ENCODE data around the gene ZSWIM8. TPM values are rescaled to one million over a fixed set of nuclear protein-coding genes. Genes with fewer than 3 reads are reported as not detected.
A peak's percentile ranks its signal among the peaks of the same experiment; 100 is the strongest.
"Not testable (repeated sequence)": the region's sequence is repeated elsewhere in the genome, so short reads cannot be mapped to it uniquely, and the experiment has no call there.

The ZSWIM8 gene
- total RNA-seq, 1 donor from 2014 or later, result 46.2 TPM

DNA sequence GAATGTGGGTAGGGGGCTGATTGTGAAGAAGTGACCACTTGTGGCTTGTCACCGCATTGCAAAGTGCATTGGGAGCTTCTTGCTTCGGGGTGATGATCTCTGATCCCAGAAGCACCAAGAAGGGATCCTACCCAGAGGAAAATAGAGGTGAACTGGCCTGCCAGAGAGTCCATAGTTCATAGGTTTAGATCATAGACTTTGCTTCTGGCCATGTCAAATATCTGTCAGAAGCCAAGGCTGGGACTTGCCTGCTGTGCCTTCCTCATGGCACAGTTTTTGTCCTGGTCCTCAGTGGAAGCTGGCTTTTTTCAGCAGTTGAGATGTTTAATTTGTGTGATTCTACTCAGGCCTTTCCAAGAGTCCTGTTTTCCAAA, 1.1 kb downstream of the ZSWIM8 start:
- H3K4me3 ChIP-seq, result peak overlapping the region; percentile 93
- DNase-seq, result no peak
- H3K36me3 ChIP-seq, result peaks cover 26% of the 10 kb centered on the region
- H3K27me3 ChIP-seq (ENCODE audit: low read depth), result no peaks in the 10 kb centered on the region
- TF ChIP-seq, protein P1, sequence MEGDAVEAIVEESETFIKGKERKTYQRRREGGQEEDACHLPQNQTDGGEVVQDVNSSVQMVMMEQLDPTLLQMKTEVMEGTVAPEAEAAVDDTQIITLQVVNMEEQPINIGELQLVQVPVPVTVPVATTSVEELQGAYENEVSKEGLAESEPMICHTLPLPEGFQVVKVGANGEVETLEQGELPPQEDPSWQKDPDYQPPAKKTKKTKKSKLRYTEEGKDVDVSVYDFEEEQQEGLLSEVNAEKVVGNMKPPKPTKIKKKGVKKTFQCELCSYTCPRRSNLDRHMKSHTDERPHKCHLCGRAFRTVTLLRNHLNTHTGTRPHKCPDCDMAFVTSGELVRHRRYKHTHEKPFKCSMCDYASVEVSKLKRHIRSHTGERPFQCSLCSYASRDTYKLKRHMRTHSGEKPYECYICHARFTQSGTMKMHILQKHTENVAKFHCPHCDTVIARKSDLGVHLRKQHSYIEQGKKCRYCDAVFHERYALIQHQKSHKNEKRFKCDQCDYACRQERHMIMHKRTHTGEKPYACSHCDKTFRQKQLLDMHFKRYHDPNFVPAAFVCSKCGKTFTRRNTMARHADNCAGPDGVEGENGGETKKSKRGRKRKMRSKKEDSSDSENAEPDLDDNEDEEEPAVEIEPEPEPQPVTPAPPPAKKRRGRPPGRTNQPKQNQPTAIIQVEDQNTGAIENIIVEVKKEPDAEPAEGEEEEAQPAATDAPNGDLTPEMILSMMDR (IDR thresholded peaks at IDR 0.05; ENCODE audit: borderline replicate concordance), result no peak
- peaks cover 67% of the 10 kb centered on the region for H3K4me1 ChIP-seq
- intact Hi-C loops (cut with micrococcal nuclease), result no loop called here
- H3K27ac ChIP-seq (replicated peaks), result peak overlapping the region; percentile 95
- H3K9me3 ChIP-seq (replicated peaks), result no peaks in the 10 kb centered on the region

DNA sequence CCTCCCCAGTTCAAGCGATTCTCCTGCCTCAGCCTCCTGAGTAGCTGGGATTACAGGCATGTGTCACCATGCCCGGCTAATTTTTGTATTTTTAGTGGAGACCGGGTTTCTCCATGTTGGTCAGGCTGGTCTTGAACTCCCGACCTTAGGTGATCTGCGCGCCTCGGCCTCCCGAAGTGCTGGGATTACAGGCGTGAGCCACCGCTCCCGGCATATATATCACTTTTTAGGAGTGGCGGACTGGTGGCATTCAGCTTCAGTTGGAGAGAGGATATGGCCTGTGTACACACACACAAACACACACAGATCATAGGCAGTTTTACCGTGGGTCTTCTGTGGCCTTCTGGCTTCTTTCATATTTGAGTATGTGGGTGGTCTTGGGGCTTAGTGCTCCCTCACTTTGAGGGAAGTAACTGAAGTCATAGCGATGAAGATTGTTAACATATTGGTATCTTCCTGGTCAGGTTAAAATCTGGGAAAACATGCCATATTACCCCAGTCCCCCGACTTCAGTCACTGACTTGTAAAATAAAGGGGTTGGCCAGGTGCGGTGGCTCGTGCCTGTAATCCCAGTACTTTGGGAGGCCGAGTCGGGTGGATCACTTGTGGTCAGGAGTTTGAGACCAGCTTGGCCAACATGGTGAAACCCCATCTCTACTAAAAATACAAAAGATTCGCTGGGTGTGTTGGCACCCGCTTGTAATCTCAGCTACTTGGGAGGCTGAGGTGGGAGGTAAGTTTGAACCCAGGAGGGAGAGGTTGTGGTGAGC, 1.8 kb downstream of the ZSWIM8 start:
- H3K9me3 ChIP-seq (replicated peaks); DNase-seq; H3K27ac ChIP-seq (replicated peaks); H3K27me3 ChIP-seq (ENCODE audit: low read depth); intact Hi-C loops (cut with micrococcal nuclease): not testable (repeated sequence)
- Histone ChIP-seq H3K4me1 (peaks cover 64% of the 10 kb centered on the region), H3K4me3 (peak overlapping the region; percentile 93), H3K36me3 (peaks cover 33% of the 10 kb centered on the region)

DNA sequence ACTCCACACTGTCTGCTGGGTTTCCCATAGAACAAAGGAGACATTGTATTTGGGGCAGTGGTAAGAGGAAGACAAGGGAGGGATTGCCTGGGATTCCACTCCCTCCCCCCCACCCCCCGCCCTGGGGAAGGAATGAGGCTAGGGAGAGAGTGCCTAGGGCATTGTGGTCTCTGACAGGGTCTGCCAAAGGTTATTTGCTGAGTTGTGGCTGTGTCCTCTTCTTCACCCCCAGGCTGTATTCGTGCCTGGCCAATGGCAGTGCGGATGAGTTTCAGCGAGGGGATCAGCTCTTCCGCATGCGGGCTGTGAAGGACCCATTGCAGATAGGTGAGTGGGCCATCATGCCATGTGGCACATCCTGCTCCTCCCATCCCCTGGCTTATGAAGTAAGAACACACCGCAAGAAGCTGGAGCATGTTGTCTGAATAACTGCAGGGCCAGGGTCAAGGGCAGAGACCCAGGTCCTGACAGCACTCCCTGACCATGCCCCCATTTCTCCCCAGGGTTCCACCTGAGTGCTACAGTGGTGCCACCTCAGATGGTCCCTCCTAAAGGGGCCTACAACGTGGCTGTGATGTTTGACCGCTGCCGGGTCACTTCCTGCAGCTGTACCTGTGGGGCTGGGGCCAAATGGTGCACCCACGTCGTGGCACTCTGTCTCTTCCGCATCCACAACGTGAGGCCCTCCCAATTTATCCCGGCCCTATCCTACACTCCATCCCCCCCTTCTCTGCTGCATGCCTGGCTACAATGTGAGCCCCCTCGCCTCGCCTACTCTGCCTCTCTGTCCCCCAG, 3.7 kb downstream of the ZSWIM8 start:
- intact Hi-C loops (cut with micrococcal nuclease), result no loop called here

DNA sequence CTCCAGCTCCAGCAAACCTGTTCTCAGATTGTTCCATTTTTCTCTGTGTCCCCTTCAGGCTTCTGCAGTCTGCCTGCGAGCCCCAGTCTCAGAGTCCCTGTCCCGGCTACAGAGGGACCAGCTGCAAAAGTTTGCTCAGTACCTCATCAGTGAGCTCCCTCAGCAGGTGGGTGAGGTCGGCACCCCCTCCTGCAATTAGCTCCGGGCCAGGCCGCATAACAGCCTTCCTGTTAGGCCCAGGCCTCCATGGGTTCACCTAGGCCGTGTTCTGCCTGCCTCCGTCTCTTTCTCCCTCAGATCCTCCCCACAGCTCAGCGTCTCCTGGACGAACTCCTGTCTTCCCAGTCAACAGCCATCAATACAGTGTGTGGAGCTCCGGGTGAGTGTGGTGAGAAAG, 4.3 kb downstream of the ZSWIM8 start:
- Histone ChIP-seq H3K27ac (replicated peaks) (no peak overlapping the region), H3K4me3 (no peak overlapping the region), H3K36me3 (peaks cover 58% of the 10 kb centered on the region), H3K4me1 (peaks cover 39% of the 10 kb centered on the region), H3K9me3 (replicated peaks) (no peaks in the 10 kb centered on the region), H3K27me3 (ENCODE audit: low read depth) (no peaks in the 10 kb centered on the region)
- TF ChIP-seq, protein P1 (IDR thresholded peaks at IDR 0.05; ENCODE audit: borderline replicate concordance), result no peak
- intact Hi-C loops (cut with micrococcal nuclease), result no loop called here
- DNase-seq, result no peak

More for the DNA sequence above, 3.7 kb downstream of the ZSWIM8 start:
- H3K4me1 ChIP-seq, result peaks cover 45% of the 10 kb centered on the region
- TF ChIP-seq, protein P1 (IDR thresholded peaks at IDR 0.05; ENCODE audit: borderline replicate concordance), result no peak
- DNase-seq, result no peak
- no peaks in the 10 kb centered on the region for H3K9me3 ChIP-seq (replicated peaks)
- no peaks in the 10 kb centered on the region for H3K27me3 ChIP-seq (ENCODE audit: low read depth)
- H3K36me3 ChIP-seq, result peaks cover 52% of the 10 kb centered on the region
- no peak overlapping the region for H3K27ac ChIP-seq (replicated peaks)
- H3K4me3 ChIP-seq, result no peak overlapping the region

DNA sequence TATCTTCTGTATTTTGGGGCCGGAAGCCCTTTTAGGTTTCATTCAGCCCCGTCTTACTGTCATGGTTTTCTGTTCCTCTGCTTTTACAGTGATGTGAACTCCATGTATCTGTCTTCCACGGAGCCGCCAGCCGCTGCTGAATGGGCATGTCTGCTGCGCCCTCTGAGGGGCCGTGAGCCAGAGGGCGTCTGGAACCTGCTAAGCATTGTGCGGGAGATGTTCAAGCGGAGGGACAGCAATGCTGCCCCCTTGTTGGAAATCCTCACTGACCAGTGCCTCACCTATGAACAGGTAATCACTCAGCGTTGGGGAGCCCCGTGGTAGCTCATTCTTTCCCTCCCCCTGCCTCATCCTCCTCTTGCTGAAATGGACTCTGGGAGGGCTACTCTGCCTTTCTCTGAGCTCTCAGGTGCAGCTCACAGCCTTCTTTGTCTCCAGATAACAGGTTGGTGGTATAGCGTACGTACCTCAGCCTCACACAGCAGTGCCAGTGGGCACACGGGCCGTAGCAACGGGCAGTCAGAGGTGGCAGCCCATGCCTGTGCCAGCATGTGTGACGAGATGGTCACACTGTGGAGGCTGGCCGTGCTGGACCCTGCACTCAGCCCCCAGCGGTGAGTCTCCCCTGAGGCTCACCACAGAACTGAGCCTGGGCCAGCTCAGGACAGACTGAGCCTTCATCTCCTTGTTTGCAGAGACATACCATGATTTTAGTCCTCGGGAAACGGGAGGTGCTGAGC, 5.7 kb downstream of the ZSWIM8 start:
- H3K36me3 ChIP-seq, result peaks cover 72% of the 10 kb centered on the region
- DNase-seq, result no peak
- H3K4me3 ChIP-seq, result no peak overlapping the region
- intact Hi-C loops (cut with micrococcal nuclease), result no loop called here
- no peak overlapping the region for H3K27ac ChIP-seq (replicated peaks)
- TF ChIP-seq, protein P1 (IDR thresholded peaks at IDR 0.05; ENCODE audit: borderline replicate concordance), result no peak
- H3K27me3 ChIP-seq (ENCODE audit: low read depth), result no peaks in the 10 kb centered on the region
- H3K9me3 ChIP-seq (replicated peaks), result no peaks in the 10 kb centered on the region
- H3K4me1 ChIP-seq, result peaks cover 29% of the 10 kb centered on the region
